Right ventricle myocardium inferior (tissue), 1 donor: ENCODE results near the gene RELN. TPM values are rescaled to one million over a fixed set of nuclear protein-coding genes. Genes with fewer than 3 reads are reported as not detected.

ENCODE experiments used
- ATAC-seq: fragments of 200-7000 bp; cut with Tn5 transposase; one replicate; pipeline ENCODE4 v1.9.1; 2020; ENCODE audit warnings: mild to moderate bottlenecking, moderate library complexity
- DNase-seq: peaks from one replicate; pipeline ENCODE4 v3.0.0; 2021; ENCODE audit errors: missing footprints
- intact Hi-C: fragments of 100-400 bp; cut with DNase I; formaldehyde crosslinking; loops from one replicate; pipeline ENCODE4 v1.11.0; 2022
- total RNA-seq: library from RNA; stranded (reverse); fragmentation: NEBNext Ultra II Directional; extraction: Animal tissue kit (Norgen Biotek cat#: 25700); gene quantifications from one replicate; pipeline ENCODE4 v1.2.1, GENCODE V29; 2021
- donor health status: DM: no; HTN: yes; CAD: no; lungs with severe emphysema.

Gene RELN
- total RNA-seq, 1 donor from 2014 or later, result 0.62 TPM

DNA sequence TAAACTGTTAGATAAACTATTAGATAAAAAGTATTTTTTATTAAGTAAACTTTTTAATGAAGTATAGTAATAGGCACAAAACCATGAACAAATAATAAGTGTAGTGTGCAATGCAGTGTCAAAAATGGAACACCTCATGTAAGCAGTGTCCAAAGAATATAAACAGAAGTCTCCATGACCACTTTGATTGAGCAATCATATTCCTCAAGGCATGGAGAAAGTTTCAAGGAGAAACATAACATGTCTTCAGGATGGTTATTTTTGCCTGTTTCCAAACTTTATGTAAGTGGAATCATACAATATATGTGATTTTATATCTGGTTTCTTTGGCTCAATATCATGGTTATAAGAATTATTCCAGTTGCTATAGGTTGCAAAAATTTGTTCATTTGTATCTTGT, 6.1 kb upstream of the RELN start:
- no peak for DNase-seq
- intact Hi-C loops, result no loop called here
- no peak for ATAC-seq

GRCh38 chr7:103993551-103993950, 4.1 kb upstream of the RELN start:
- DNase-seq (no peak), ATAC-seq (no peak)
- intact Hi-C loops, result no loop called here

DNA sequence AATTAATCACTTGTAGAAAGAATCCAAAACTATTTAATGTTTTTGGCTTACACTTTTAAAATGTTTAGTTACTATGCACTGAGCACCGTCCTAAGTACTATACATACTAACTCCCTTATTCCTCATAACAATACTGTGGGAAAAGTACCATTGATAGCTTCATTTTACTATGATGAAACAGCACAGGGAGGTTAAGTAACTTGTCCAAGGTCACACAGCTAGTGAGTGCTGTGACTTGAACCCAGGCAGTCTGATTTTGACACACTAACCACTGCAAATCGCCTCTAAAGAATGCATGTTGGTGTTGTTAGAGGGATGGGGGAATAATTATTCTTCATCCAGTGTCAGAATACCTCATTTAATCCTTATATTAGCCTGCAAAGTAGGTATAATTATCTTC, 1.9 kb upstream of the RELN start:
- intact Hi-C loops, result no loop called here
- DNase-seq, result no peak
- no peak for ATAC-seq

GRCh38 chr7:103990991-103991390, 1.5 kb upstream of the RELN start:
- DNase-seq, result no peak
- intact Hi-C loops, result no loop called here
- no peak for ATAC-seq

DNA sequence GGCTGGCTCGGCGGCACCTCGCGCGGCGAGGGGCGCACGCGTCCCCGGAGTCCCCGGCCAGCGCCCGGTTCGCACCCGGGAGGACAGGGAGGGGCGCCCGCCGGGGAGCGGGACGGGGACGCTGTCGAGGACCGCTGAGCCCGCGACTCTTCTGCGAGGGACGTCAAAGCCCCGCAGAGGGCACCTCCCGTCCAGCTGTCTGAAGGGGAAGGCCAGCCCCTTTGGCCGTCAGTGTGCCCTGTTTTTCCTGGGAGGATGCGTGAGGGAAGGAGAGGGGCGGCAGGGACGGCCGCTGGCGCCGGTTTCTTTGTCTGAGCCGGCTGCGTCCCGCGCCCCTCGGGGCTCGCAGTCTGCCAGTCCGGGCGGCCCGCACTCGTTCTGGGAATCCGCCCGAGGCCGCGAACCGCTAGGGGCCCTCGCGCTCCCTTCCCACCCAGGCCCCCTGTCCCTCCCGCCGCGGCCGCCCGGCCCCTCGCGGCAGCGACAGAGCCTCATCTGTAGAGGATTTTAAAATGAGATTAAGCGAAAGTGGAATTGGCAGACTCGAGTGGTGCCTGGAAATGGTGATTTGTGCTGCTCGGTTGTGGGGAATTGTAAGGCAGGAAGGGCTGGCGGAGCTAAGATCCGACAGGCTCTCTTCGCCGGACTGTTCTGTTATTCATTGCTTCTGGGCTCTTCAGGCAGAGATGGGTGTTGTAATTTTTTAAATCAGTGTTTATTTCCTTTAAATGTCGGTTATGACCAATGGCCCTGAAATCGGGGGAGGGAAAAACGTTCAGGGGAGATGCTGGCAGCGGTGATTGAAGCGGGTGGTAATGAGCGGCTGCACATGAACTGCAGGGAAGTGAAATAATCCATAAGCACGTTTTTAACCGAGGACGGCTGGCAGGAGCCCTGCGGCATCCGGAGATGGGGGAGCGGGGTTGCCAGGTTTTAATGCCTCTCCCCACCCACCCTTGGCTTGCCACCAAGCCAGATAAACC, 618 bp upstream of the RELN start:
- intact Hi-C loops, result no loop called here
- no peak for DNase-seq
- no peak for ATAC-seq

DNA sequence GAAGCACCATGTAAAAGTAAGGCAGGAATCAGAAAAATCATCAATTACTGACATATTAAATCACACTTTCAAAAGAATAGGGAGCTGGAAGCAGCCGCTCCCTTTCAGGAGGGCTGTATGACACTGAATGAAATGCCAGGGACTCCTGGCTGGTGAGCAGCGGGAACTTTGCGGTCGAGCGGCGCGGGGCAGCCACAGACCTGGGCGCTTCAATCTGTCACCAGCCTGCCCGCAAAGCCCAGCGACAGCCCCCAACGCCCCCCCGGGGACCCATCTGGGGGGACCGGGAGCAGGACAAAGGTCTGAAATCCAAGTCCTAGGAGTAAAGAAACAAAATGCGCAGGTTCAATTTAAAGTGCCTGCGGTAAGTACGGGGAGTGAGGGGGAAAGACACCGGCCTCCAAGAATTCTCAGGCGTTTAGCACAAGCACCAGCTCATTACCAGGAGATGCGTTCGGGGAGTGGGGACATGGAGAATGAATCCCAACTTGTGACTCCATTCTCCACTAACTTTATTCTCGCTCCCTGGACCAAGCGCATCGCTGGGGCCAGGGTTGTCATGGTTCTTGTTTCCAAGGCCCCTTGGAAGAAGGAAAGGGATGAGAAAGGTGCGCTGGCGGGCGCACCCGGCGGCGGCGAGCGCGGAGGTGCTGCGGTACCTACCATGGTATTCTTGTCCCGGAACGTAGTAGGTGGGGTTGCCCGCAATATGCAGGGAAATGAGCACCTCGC, 824 bp downstream of the RELN start:
- DNase-seq (no peak), ATAC-seq (no peak)
- intact Hi-C loops, result no loop called here

- intact Hi-C loops, result no loop called here
- no peak for ATAC-seq
- no peak for DNase-seq
Measured at GRCh38 chr7:103987451-103987850, 2.0 kb downstream of the RELN start.

DNA sequence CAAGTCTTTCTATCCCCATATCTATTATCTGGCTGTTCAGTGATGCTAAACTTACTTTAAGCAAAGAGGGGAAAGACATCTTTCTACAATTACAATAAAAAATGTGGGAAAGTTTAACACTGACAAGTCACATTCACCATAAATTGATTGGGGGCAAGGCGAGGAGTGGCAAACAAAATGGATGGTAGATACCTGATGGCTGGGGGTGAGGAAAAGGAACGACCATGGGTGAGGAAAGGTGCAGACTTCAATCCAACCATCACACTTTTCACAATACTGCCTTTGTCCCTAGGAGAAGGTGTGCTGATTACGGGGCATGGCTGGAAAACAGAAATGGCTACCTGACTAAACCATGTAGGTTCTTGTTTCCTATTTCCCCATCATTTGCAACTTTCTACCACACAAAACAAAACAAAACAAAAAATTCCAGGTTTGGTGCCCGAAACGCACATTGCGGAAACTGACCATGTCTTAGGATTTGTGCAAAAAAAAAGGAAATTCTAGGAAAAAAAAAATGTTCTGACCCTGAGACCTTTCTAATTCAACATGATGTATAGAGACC, 3.8 kb downstream of the RELN start:
- intact Hi-C loops, result no loop called here
- no peak for ATAC-seq
- DNase-seq, result no peak

DNA sequence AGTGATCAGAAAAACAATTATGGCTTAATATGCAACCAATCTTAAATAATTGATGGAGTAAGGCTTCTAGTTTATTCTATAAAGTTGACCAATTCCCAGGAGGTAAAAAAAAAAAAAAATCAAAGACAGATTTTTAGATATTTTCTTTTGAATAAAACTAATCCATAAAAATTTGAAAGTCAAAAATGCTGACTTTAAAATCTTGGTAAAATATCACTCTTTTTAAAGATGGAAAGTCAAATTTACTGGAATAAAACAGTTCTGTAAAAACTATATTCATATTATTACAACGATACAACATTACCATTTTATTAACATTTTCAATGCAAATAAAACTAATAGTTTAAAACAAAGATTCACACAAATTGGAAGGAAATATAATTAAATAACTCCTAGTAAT, 5.4 kb downstream of the RELN start:
- DNase-seq (no peak), ATAC-seq (no peak)
- intact Hi-C loops, result no loop called here

GRCh38 chr7:103983201-103983977, 6.1 kb downstream of the RELN start:
- no peak for ATAC-seq
- intact Hi-C loops, result no loop called here
- no peak for DNase-seq

DNA sequence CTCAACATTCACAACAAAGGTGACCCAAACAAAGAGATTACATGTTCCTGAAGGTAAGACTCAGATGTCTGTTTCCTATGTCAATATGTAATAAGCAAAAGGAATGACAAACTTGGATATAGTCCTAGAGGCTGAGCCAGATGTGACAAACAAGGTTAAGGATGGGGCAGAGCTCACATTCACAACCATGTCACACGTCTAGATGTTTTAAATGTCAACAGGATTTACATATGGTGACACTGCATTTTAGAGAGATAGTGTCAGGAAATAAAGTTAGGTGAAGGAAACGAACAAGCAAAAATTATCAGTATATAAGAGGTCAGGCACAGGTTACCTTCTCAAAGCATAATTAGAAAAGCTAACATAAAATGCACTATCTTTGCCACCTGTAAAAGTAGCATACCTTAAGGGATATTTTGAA, 8.4 kb downstream of the RELN start:
- ATAC-seq, result no peak
- intact Hi-C loops, result no loop called here
- no peak for DNase-seq

GRCh38 chr7:103972779-103973434, 16.6 kb downstream of the RELN start:
- intact Hi-C loops, result no loop called here
- ATAC-seq, result no peak
- DNase-seq, result no peak

DNA sequence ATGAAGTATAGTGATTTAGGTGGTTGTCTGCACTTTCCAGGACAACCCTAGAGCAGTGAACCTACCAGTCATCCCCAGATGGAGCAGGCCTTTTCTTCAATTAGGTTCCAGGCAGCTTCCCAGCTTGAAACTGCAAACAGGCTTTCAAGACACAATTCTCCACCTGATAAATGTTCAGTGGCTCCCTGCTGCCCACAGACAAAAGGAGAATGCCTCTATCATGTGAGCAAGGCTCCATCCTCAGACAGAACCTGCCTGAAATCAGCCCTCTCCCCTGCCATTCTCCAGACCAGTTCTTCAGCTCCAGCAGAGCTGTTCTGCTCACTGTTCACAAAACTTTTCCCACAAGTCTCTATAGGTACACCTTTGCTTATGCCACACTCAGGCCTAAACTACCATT, 22.1 kb downstream of the RELN start:
- intact Hi-C loops, result no loop called here
- ATAC-seq (no peak), DNase-seq (no peak)

- intact Hi-C loops, result no loop called here
- ATAC-seq, result no peak
- DNase-seq, result no peak
Measured at GRCh38 chr7:103966593-103967277, 22.7 kb downstream of the RELN start.

DNA sequence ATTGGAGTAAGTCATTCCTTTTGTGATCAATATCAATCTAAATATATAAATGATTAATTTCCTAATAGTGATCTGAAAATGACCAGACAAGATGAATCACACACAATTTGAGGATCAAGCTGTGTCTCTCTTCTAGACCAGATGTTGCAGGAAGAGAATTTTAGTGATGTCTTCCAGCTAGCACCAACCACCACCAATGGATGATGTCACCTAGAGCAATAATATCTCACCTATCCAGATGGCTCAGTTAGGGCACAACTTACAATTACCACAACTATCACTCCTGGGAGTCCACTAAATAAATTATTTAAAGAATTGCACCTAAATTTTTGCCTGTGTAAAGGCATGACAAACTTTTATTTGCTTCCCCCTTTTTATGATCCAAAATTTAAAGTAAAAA, 25.2 kb downstream of the RELN start:
- no peak for DNase-seq
- intact Hi-C loops, result no loop called here
- no peak for ATAC-seq

DNA sequence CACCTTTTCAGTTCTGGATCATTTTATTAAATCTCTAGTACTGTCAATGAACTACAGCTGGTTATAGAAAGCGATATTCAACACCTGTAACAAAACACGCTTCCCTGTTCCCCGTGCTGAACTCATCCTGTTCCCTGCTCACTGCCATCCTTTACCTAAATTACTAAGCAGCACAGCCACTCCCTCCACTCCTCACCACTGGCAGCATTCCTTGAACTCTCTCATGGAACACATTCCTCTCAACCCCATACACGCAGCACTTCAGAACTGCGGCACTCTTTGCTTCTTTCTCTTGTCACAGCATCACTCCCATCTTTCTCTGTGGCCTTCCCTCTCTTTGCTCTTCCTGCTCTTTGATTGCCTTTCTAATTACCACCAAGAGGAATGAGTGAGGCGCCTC, 27.4 kb downstream of the RELN start:
- intact Hi-C loops, result no loop called here
- no peak for DNase-seq
- no peak for ATAC-seq

DNA sequence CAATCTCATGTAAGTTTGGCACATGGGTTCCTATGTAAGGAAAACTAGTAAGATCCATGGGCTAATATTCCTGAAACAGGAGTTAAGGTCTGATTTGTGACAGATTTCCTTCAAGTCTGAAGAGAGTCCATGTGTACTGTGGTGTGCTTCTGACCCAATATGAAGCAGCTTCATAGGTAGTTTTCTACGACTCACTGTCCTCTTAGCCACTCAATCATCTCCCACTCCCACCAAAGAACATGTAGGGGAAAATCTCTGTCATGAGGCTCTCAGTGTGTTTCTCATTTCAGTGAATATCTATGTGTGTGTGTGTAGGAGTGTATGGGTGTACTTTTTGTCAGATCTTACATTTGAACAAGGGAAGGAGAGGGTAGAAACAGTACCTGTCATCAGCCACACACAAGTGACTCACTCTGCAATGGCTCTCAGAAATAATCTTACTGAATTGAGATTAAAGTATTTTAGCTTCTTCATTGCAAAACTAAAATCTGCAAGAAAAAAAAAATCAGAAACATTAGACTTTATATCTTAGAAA, 31.1 kb downstream of the RELN start:
- ATAC-seq (no peak), DNase-seq (no peak)
- intact Hi-C loops, result no loop called here

- intact Hi-C loops, result no loop called here
- DNase-seq (no peak), ATAC-seq (no peak)
Measured at GRCh38 chr7:103955985-103956384, 33.5 kb downstream of the RELN start.
